IMR-90 (cell line): ENCODE measurements around the gene PFKP. TPM values are rescaled to one million over a fixed set of nuclear protein-coding genes. Genes with fewer than 3 reads are reported as not detected.

Source experiments
- ATAC-seq: fragments of 200-7000 bp; cut with Tn5 transposase; 2 replicates; pipeline ENCODE4 v1.9.1; 2020; ENCODE audit warnings: low read depth, mild to moderate bottlenecking, moderate library complexity
- BruUV-seq: library from RNA; stranded (reverse); fragments of 400-500 nt; replicated peaks from 2 replicates; lab custom pipeline; 2021; lab: Mats Ljungman, UMichigan
- CTCF ChIA-PET: fragments of 300-600 bp; formaldehyde crosslinking; extraction: SDS; loops from one replicate; lab custom pipeline; 2021; ENCODE audit warnings: antibody characterized with exemption; lab: Yijun Ruan, JAX
- POLR2A ChIA-PET: fragments of 300-600 bp; sonication (Branson Sonifier 250); formaldehyde crosslinking; loops from one replicate; lab custom pipeline; 2022; ENCODE audit warnings: antibody characterized with exemption; ENCODE audit not compliant: unreplicated experiment; lab: Charles Lee
- DNase-seq: peaks from one replicate; pipeline ENCODE4 v3.0.0; 2013
- H2AFZ ChIP-seq: replicated peaks from 2 replicates; pipeline ENCODE3; 2013; ENCODE audit warnings: low read length, mild to moderate bottlenecking; ENCODE audit not compliant: poor library complexity
- H2AK5ac ChIP-seq: 2 replicates; pipeline ENCODE4 v1.6.1; 2013; ENCODE audit warnings: low read depth, low read length, inconsistent platforms
- H2AK9ac ChIP-seq: replicated peaks from 2 replicates; pipeline ENCODE3; 2013; ENCODE audit warnings: mild to moderate bottlenecking, low read depth, low read length, moderate library complexity; ENCODE audit not compliant: poor library complexity
- H2BK120ac ChIP-seq: 2 replicates; pipeline ENCODE4 v1.6.1; 2013; ENCODE audit warnings: low read depth, low read length, inconsistent platforms
- H2BK15ac ChIP-seq: 3 replicates; pipeline ENCODE4 v1.6.1; 2013; ENCODE audit warnings: low read depth, low read length, inconsistent platforms
- H2BK20ac ChIP-seq: 2 replicates; pipeline ENCODE4 v1.6.1; 2013; ENCODE audit warnings: low read depth, mild to moderate bottlenecking, inconsistent platforms, low read length, moderate library complexity
- H2BK5ac ChIP-seq: 2 replicates; pipeline ENCODE4 v1.6.1; 2013; ENCODE audit warnings: mild to moderate bottlenecking, low read depth, low read length, inconsistent platforms; ENCODE audit not compliant: poor library complexity, severe bottlenecking
- H3K14ac ChIP-seq: replicated peaks from 2 replicates; pipeline ENCODE4 v1.6.1; 2013; ENCODE audit warnings: low read depth, low read length, inconsistent platforms
- H3K18ac ChIP-seq: 2 replicates; pipeline ENCODE4 v1.6.1; 2013; ENCODE audit warnings: low read depth, low read length, control low read depth
- H3K23ac ChIP-seq: 2 replicates; pipeline ENCODE4 v1.6.1; 2013; ENCODE audit warnings: low read depth, low read length, inconsistent platforms
- H3K27ac ChIP-seq: 2 replicates; pipeline ENCODE4 v1.5.1; 2013; ENCODE audit warnings: mild to moderate bottlenecking, control low read depth, low read length; ENCODE audit not compliant: insufficient read depth
- H3K27me3 ChIP-seq: 2 replicates; pipeline ENCODE4 v1.6.1; 2013; ENCODE audit warnings: low read length; ENCODE audit not compliant: control insufficient read depth, insufficient read depth
- H3K36me3 ChIP-seq: 2 replicates; pipeline ENCODE4 v1.6.1; 2013; ENCODE audit warnings: low read length, mixed read lengths; ENCODE audit not compliant: control insufficient read depth, insufficient read depth
- H3K4ac ChIP-seq: 2 replicates; pipeline ENCODE4 v1.6.1; 2013; ENCODE audit warnings: low read depth, low read length, inconsistent platforms
- H3K4me1 ChIP-seq: 2 replicates; pipeline ENCODE4 v1.6.1; 2013; ENCODE audit warnings: low read length, mixed read lengths; ENCODE audit not compliant: control insufficient read depth, insufficient read depth
- H3K4me2 ChIP-seq: 2 replicates; pipeline ENCODE4 v1.6.1; 2013; ENCODE audit warnings: low read depth, mild to moderate bottlenecking, control low read depth, low read length, moderate library complexity
- H3K4me3 ChIP-seq: 2 replicates; pipeline ENCODE4 v1.5.1; 2013; ENCODE audit warnings: low read depth, mild to moderate bottlenecking, control low read depth, low read length, moderate library complexity; ENCODE audit not compliant: insufficient read depth
- H3K56ac ChIP-seq: 2 replicates; pipeline ENCODE4 v1.6.1; 2013; ENCODE audit warnings: low read length, inconsistent platforms; ENCODE audit not compliant: insufficient read depth; ENCODE audit errors: extremely low read depth
- H3K79me1 ChIP-seq, 2 experiments: 2 replicates each; pipeline ENCODE4 v1.6.1; 2013; ENCODE audit warnings: low read length in 2 of 2, inconsistent platforms in 1 of 2, low read depth in 1 of 2
- H3K9ac ChIP-seq: 2 replicates; pipeline ENCODE4 v1.6.1; 2013; ENCODE audit warnings: low read depth, low read length, control low read depth
- H3K9me1 ChIP-seq: 2 replicates; pipeline ENCODE4 v1.6.1; 2013; ENCODE audit warnings: low read length, inconsistent platforms; ENCODE audit not compliant: insufficient read depth
- H3K9me3 ChIP-seq: 2 replicates; pipeline ENCODE4 v1.6.1; 2013; ENCODE audit warnings: low read length; ENCODE audit not compliant: control insufficient read depth, insufficient read depth
- H4K20me1 ChIP-seq: 2 replicates; pipeline ENCODE4 v1.6.1; 2013; ENCODE audit warnings: low read length, inconsistent platforms; ENCODE audit not compliant: insufficient read depth
- H4K5ac ChIP-seq: 2 replicates; pipeline ENCODE4 v1.6.1; 2013; ENCODE audit warnings: mild to moderate bottlenecking, low read depth, low read length, control low read depth
- H4K8ac ChIP-seq, 2 experiments: 2 replicates each; pipeline ENCODE4 v1.6.1; 2013; ENCODE audit warnings: low read depth in 2 of 2, low read length in 2 of 2, control low read depth in 1 of 2, inconsistent platforms in 1 of 2
- H4K91ac ChIP-seq: 2 replicates; pipeline ENCODE4 v1.6.1; 2013; ENCODE audit warnings: low read depth, low read length, inconsistent platforms; ENCODE audit not compliant: insufficient read depth
- CHD1 ChIP-seq: IDR thresholded peaks from 2 replicates; pipeline ENCODE4 v1.6.1; 2012; ENCODE audit warnings: low read depth, low read length, improper control_type of control experiment
- RAD21 ChIP-seq: IDR thresholded peaks from 2 replicates; pipeline ENCODE4 v1.6.1; 2012; ENCODE audit warnings: low read length, improper control_type of control experiment
- RCOR1 ChIP-seq: IDR thresholded peaks from 2 replicates; pipeline ENCODE4 v1.6.1; 2012; ENCODE audit warnings: mild to moderate bottlenecking, low read length, improper control_type of control experiment; ENCODE audit not compliant: insufficient replicate concordance
- WGBS, 2 experiments: methylation state at CpG; one replicate each; pipeline versions ENCODE4 v1.1.5 to v1.1.7; 2013; ENCODE audit warnings: missing lambda C conversion rate in 2 of 2; ENCODE audit not compliant: insufficient read length in 1 of 2; ENCODE audit errors: extremely low coverage in 2 of 2; 5-methylcytosine and 5-hydroxymethylcytosine counted together
- dilution Hi-C: fragments of 300-500 bp; cut with HindIII; formaldehyde crosslinking; loops from one replicate; pipeline ENCODE4 v1.14.3; 2018; ENCODE audit warnings: low sequenced_read_pairs; ENCODE audit not compliant: unreplicated experiment
- in situ Hi-C: fragments of 300-500 bp; cut with MboI; formaldehyde crosslinking; loops from 3 replicates; pipeline ENCODE4 v1.14.3; 2019; ENCODE audit warnings: low sequenced_read_pairs, inconsistent platforms, mixed read lengths
- intact Hi-C: fragments of 100-400 bp; cut with micrococcal nuclease; formaldehyde crosslinking; loops from 2 replicates; pipeline ENCODE4 v1.10.0; 2022
- polyA plus RNA-seq, 3 experiments: library from polyadenylated mRNA; depleted of rRNA; stranded (reverse); fragments of >200 nt; gene quantifications; 2 replicates each; pipeline ENCODE4 v1.2.3, GENCODE V29; 2012; ENCODE audit warnings: low replicate concordance in 1 of 3
- total RNA-seq: library from RNA; depleted of rRNA; stranded (reverse); fragments of >200 nt; gene quantifications from 2 replicates; pipeline ENCODE4 v1.2.3, GENCODE V29; 2012
- TF ChIP-seq, protein P1 (sequence below): fragments of 150-350 bp; IDR thresholded peaks from 2 replicates; pipeline ENCODE4 v1.6.1; 2017; ENCODE audit warnings: mild to moderate bottlenecking, antibody characterized with exemption, low read length, low read depth
- TF ChIP-seq, protein P2 (sequence below): fragments of 150-350 bp; IDR thresholded peaks from 2 replicates; pipeline ENCODE4 v1.6.1; 2016; ENCODE audit warnings: low read depth, mild to moderate bottlenecking, low read length, moderate library complexity, borderline replicate concordance

Gene PFKP
- total and polyA plus RNA-seq, 2 of the 4 experiments (the other 2 are of a cell fraction) = 223 to 294 TPM

DNA sequence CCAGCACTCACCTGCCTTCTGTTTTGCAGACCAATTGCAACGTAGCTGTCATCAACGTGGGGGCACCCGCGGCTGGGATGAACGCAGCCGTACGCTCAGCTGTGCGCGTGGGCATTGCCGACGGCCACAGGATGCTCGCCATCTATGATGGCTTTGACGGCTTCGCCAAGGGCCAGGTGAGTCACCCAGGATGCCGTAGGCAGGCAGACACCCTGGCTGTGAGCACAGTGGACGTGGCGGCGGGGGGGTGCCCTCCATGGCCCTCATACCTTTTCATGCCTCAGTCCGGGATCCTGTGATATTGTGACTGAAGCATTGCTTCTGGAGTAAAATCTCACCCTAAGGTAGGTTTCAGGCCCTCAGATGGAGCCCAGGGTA, 46.0 kb downstream of the PFKP start:
- no peak overlapping the region for H4K91ac ChIP-seq
- H3K27ac ChIP-seq = no peak overlapping the region
- H2BK120ac ChIP-seq = no peak overlapping the region
- peaks cover 2% of the 10 kb centered on the region; the same call in 1 of the 2 replicates for H3K4me1 ChIP-seq
- 100% methylated on average over 11 of the region's 19 CpGs; no CpG with 5 or more reads in 1 of the 2 experiments for WGBS, 2 experiments
- H2BK5ac ChIP-seq = no peak overlapping the region
- ChIA-PET POLR2A (no interaction called here), CTCF (no interaction called here)
- no peak overlapping the region for H2BK20ac ChIP-seq
- H4K5ac ChIP-seq = no peak overlapping the region
- H3K4ac ChIP-seq = no peak overlapping the region
- intact Hi-C loops = no loop called here
- H3K23ac ChIP-seq = no peak overlapping the region
- no peak overlapping the region for H2BK15ac ChIP-seq
- in situ Hi-C loops = no loop called here
- H2AK5ac ChIP-seq = no peak overlapping the region
- no TSS peak for BruUV-seq
- H3K4me2 ChIP-seq = no peak overlapping the region
- H3K36me3 ChIP-seq = peaks cover 85% of the 10 kb centered on the region
- H4K20me1 ChIP-seq = peaks cover 28% of the 10 kb centered on the region
- no peak overlapping the region for H2AK9ac ChIP-seq
- H3K9ac ChIP-seq = no peak overlapping the region
- H2AFZ ChIP-seq = no peak overlapping the region
- no peak overlapping the region for H3K56ac ChIP-seq
- H3K9me3 ChIP-seq = no peaks in the 10 kb centered on the region
- TF ChIP-seq RCOR1 (no peak), RAD21 (no peak), CHD1 (no peak)
- TF ChIP-seq, protein P1, sequence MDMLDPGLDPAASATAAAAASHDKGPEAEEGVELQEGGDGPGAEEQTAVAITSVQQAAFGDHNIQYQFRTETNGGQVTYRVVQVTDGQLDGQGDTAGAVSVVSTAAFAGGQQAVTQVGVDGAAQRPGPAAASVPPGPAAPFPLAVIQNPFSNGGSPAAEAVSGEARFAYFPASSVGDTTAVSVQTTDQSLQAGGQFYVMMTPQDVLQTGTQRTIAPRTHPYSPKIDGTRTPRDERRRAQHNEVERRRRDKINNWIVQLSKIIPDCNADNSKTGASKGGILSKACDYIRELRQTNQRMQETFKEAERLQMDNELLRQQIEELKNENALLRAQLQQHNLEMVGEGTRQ = no peak
- TF ChIP-seq, protein P2, sequence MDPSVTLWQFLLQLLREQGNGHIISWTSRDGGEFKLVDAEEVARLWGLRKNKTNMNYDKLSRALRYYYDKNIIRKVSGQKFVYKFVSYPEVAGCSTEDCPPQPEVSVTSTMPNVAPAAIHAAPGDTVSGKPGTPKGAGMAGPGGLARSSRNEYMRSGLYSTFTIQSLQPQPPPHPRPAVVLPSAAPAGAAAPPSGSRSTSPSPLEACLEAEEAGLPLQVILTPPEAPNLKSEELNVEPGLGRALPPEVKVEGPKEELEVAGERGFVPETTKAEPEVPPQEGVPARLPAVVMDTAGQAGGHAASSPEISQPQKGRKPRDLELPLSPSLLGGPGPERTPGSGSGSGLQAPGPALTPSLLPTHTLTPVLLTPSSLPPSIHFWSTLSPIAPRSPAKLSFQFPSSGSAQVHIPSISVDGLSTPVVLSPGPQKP = no peak
- peaks cover 59 to 65% of the 10 kb centered on the region in 2 experiments for H3K79me1 ChIP-seq
- ATAC-seq (no peak), DNase-seq (no peak)
- no peaks in the 10 kb centered on the region for H3K27me3 ChIP-seq
- dilution Hi-C loops = no loop called here
- no peak overlapping the region for H3K14ac ChIP-seq
- no peak overlapping the region for H4K8ac ChIP-seq
- no peak overlapping the region for H3K18ac ChIP-seq
- no peak overlapping the region for H3K4me3 ChIP-seq
- peaks cover 15% of the 10 kb centered on the region for H3K9me1 ChIP-seq
